Nephron progenitor cell (in vitro differentiated cells): Measurements from ENCODE around the gene TRIM26.

ENCODE experiments used
- DNase-seq: peaks from one replicate; pipeline ENCODE4 v3.0.0; 2021
- H3K27ac Mint-ChIP-seq: 2 replicates; pipeline ENCODE4 v1.8.0; 2021; ENCODE audit warnings: mild to moderate bottlenecking, moderate library complexity, mixed read lengths
- H3K27me3 Mint-ChIP-seq: 2 replicates; pipeline ENCODE4 v1.8.0; 2021; ENCODE audit warnings: mild to moderate bottlenecking, low read depth, mixed read lengths; ENCODE audit not compliant: poor library complexity
- H3K36me3 Mint-ChIP-seq: 2 replicates; pipeline ENCODE4 v1.8.0; 2021; ENCODE audit warnings: low read depth, mixed read lengths
- H3K4me1 Mint-ChIP-seq: 2 replicates; pipeline ENCODE4 v1.8.0; 2021; ENCODE audit warnings: mixed read lengths
- H3K4me3 Mint-ChIP-seq: 2 replicates; pipeline ENCODE4 v1.8.0; 2021; ENCODE audit warnings: mild to moderate bottlenecking, moderate library complexity, mixed read lengths
- H3K9me3 Mint-ChIP-seq: 2 replicates; pipeline ENCODE4 v1.8.0; 2021; ENCODE audit warnings: mild to moderate bottlenecking, moderate library complexity, mixed read lengths
- TF ChIP-seq, protein P1 (sequence below): fragments of 200-600 bp; sonication (generic); IDR thresholded peaks from 2 replicates; pipeline ENCODE4 v1.5.0; 2021; ENCODE audit warnings: antibody characterized with exemption

The TRIM26 gene

GRCh38 chr6:30244560-30244959 is 31.4 kb upstream of the TRIM26 start:
- Mint-ChIP-seq H3K27ac (no peak overlapping the region), H3K27me3 (peaks cover 37% of the 10 kb centered on the region), H3K9me3 (peaks cover 4% of the 10 kb centered on the region), H3K4me3 (no peak overlapping the region), H3K36me3 (no peaks in the 10 kb centered on the region), H3K4me1 (no peaks in the 10 kb centered on the region)
- DNase-seq = no peak
- TF ChIP-seq, protein P1, sequence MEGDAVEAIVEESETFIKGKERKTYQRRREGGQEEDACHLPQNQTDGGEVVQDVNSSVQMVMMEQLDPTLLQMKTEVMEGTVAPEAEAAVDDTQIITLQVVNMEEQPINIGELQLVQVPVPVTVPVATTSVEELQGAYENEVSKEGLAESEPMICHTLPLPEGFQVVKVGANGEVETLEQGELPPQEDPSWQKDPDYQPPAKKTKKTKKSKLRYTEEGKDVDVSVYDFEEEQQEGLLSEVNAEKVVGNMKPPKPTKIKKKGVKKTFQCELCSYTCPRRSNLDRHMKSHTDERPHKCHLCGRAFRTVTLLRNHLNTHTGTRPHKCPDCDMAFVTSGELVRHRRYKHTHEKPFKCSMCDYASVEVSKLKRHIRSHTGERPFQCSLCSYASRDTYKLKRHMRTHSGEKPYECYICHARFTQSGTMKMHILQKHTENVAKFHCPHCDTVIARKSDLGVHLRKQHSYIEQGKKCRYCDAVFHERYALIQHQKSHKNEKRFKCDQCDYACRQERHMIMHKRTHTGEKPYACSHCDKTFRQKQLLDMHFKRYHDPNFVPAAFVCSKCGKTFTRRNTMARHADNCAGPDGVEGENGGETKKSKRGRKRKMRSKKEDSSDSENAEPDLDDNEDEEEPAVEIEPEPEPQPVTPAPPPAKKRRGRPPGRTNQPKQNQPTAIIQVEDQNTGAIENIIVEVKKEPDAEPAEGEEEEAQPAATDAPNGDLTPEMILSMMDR = no peak

DNA sequence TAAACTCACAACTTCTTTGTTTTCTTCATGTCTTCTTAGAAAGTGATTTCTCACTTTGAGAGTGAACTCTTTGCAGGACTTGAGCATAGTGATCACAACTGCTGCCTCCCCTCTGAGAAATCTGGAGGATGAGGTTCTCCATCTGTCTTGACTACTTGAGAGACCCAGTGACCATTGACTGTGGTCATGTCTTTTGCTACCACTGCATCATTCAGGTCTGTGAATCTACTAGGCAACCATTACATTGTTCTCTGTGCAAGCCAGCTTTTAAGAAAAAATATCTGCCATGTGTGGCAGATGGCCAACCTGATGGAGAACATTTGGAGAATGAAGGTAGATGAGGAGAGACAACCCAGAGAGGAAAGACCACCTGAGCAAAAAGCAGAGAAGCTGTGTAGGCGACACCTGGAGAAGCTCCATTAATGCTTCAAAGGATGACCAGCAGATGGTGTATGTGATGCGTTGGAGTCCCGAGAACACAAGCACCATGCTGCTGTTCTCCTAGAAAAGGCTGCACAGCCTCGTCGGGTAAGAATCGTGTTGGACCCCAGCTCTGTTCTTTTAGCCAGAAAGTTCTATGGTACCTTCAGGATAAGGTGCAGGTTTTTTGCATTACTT is 25.1 kb upstream of the TRIM26 start:
- Mint-ChIP-seq H3K9me3 (no peaks in the 10 kb centered on the region), H3K27ac (no peak overlapping the region), H3K27me3 (peaks cover 69% of the 10 kb centered on the region), H3K4me3 (no peak overlapping the region), H3K4me1 (no peaks in the 10 kb centered on the region), H3K36me3 (peaks cover 4% of the 10 kb centered on the region)
- TF ChIP-seq, protein P1 = no peak
- no peak for DNase-seq

- H3K27me3 Mint-ChIP-seq = peaks cover 68% of the 10 kb centered on the region
- H3K4me3 Mint-ChIP-seq = no peak overlapping the region
- no peak for DNase-seq
- TF ChIP-seq, protein P1 = no peak
- H3K36me3 Mint-ChIP-seq = peaks cover 4% of the 10 kb centered on the region
- H3K27ac Mint-ChIP-seq = no peak overlapping the region
- H3K4me1 Mint-ChIP-seq = no peaks in the 10 kb centered on the region
- peaks cover 7% of the 10 kb centered on the region for H3K9me3 Mint-ChIP-seq
Observed at GRCh38 chr6:30234356-30234755, 21.1 kb upstream of the TRIM26 start.

DNA sequence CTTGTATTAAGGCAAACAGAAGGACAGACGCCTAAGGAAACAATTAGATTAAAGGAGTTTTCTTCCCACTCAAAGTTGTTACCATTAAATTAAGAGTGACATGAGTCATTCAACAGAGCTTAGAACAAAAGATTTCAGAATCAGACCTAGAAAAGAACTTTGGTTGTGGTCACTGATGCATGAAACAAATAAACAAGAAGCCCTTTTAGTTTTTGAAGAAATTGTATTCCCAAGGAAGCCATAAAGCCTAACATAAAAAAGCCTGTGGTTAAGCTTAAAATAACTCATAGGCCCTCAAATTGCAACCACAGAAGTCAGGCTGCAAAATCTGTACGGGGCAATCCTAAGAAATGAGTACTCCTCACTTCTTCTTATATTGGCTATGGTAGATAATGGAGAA is 17.9 kb upstream of the TRIM26 start:
- TF ChIP-seq, protein P1 = no peak
- DNase-seq = no peak
- no peaks in the 10 kb centered on the region for H3K4me1 Mint-ChIP-seq
- H3K9me3 Mint-ChIP-seq = peaks cover 7% of the 10 kb centered on the region
- H3K27me3 Mint-ChIP-seq = peaks cover 44% of the 10 kb centered on the region
- no peak overlapping the region for H3K4me3 Mint-ChIP-seq
- H3K36me3 Mint-ChIP-seq = no peaks in the 10 kb centered on the region
- no peak overlapping the region for H3K27ac Mint-ChIP-seq

- no peak for DNase-seq
- Mint-ChIP-seq H3K27ac (no peak overlapping the region), H3K27me3 (peaks cover 14% of the 10 kb centered on the region), H3K36me3 (peaks cover 5% of the 10 kb centered on the region), H3K4me1 (no peaks in the 10 kb centered on the region), H3K9me3 (peaks cover 23% of the 10 kb centered on the region), H3K4me3 (no peak overlapping the region)
- TF ChIP-seq, protein P1 = no peak
Observed at GRCh38 chr6:30227763-30228487, 14.7 kb upstream of the TRIM26 start.
